Measurements from ENCODE around the gene NCOA1.

DNA sequence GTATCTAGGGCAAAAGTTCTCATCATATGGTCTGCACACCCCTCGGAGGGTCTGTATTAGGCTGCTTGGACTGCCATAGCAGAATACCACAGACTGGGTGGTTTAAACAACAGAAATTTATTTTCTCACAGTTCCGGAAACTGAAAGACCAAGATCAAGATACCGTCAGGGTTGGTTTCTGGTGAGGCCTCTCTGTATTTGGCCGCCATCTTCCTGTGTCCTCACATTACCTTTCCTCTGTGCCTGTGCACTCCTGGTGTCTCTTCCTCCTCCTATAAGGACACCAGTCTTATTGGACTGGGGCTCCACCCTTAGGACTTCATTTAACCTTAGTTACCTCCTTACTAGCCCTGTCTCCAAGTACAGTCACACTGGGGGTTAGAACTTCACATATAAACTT, 132.5 kb downstream of the NCOA1 start:
- TF ChIP-seq, protein P1, sequence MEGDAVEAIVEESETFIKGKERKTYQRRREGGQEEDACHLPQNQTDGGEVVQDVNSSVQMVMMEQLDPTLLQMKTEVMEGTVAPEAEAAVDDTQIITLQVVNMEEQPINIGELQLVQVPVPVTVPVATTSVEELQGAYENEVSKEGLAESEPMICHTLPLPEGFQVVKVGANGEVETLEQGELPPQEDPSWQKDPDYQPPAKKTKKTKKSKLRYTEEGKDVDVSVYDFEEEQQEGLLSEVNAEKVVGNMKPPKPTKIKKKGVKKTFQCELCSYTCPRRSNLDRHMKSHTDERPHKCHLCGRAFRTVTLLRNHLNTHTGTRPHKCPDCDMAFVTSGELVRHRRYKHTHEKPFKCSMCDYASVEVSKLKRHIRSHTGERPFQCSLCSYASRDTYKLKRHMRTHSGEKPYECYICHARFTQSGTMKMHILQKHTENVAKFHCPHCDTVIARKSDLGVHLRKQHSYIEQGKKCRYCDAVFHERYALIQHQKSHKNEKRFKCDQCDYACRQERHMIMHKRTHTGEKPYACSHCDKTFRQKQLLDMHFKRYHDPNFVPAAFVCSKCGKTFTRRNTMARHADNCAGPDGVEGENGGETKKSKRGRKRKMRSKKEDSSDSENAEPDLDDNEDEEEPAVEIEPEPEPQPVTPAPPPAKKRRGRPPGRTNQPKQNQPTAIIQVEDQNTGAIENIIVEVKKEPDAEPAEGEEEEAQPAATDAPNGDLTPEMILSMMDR (IDR thresholded peaks at IDR 0.05; ENCODE audit: low read length) = no peak
- TF ChIP-seq EZH2 (IDR thresholded peaks at IDR 0.05; ENCODE audit: borderline replicate concordance, low read length) = no peak
